Left lung (tissue), 10 donors: ENCODE measurements around the gene AUTS2. TPM values are rescaled to one million over a fixed set of nuclear protein-coding genes. Genes with fewer than 3 reads are reported as not detected.

Experiments
- ATAC-seq: fragments of 200-7000 bp; cut with Tn5 transposase; one replicate; pipeline ENCODE4 v1.9.1; 2020; ENCODE audit warnings: moderate library complexity
- DNase-seq, 4 donors: peaks; one replicate each; pipeline ENCODE4 v3.0.0-alpha.2; 2013 to 2020
- H3K27ac ChIP-seq, 2 donors: fragments of 200-600 bp; sonication (generic) in 1 of 2; one replicate each; pipeline versions ENCODE4 v1.5.0 to v1.8.0; 2020 to 2021
- H3K27me3 ChIP-seq, 2 donors: fragments of 200-600 bp; sonication (generic) in 1 of 2; one replicate each; pipeline versions ENCODE4 v1.5.0 to v1.8.0; 2020 to 2021
- H3K36me3 ChIP-seq, 2 donors: fragments of 200-600 bp; sonication (generic) in 1 of 2; one replicate each; pipeline versions ENCODE4 v1.5.0 to v1.8.0; 2020 to 2021
- H3K4me1 ChIP-seq, 2 donors: fragments of 200-600 bp; one replicate each; pipeline ENCODE4 v1.8.0; 2021
- H3K4me3 ChIP-seq, 2 donors: fragments of 200-600 bp; sonication (generic) in 1 of 2; one replicate each; pipeline versions ENCODE4 v1.5.0 to v1.8.0; 2020 to 2021; ENCODE audit warnings: mild to moderate bottlenecking in 1 of 2
- H3K9me3 ChIP-seq, 2 donors: fragments of 200-600 bp; sonication (generic) in 1 of 2; one replicate each; pipeline versions ENCODE4 v1.5.0 to v1.8.0; 2020 to 2021
- intact Hi-C, 2 donors: fragments of 100-400 bp; cut with DNase I; formaldehyde crosslinking; loops; one replicate each; pipeline versions ENCODE4 v1.11.2 to v1.14.2; 2022
- polyA plus RNA-seq, 6 donors: library from polyadenylated mRNA; unstranded; fragments of 120-200 nt; gene quantifications; one replicate each; pipeline ENCODE4 v1.2.1, GENCODE V29; 2013; ENCODE audit not compliant: insufficient read length in 6 of 6
- total RNA-seq, 2 donors: library from RNA; stranded (reverse); fragmentation: NEBNext Ultra II Directional; extraction: Animal tissue kit (Norgen Biotek cat#: 25700); gene quantifications; one replicate each; pipeline ENCODE4 v1.2.1, GENCODE V29; 2021
- TF ChIP-seq, protein P1 (sequence below), 2 donors: fragments of 200-600 bp; sonication (generic) in 1 of 2; IDR thresholded peaks; one replicate each; pipeline versions ENCODE4 v1.5.0 to v1.8.0; 2021; ENCODE audit warnings: antibody characterized with exemption in 2 of 2
- donor health status: DM: no; HTN: yes; CAD: no.
- donor health status: DM: no; HTN: no; CAD: no.

AUTS2 gene
- total and polyA plus RNA-seq, 8 donors: 40.4 to 119 (median 103) TPM

- no peak overlapping the region for H3K27ac ChIP-seq
- intact Hi-C loops: no loop called here
- H3K4me3 ChIP-seq: no peak overlapping the region
- no peaks in the 10 kb centered on the region for H3K9me3 ChIP-seq
- TF ChIP-seq, protein P1, sequence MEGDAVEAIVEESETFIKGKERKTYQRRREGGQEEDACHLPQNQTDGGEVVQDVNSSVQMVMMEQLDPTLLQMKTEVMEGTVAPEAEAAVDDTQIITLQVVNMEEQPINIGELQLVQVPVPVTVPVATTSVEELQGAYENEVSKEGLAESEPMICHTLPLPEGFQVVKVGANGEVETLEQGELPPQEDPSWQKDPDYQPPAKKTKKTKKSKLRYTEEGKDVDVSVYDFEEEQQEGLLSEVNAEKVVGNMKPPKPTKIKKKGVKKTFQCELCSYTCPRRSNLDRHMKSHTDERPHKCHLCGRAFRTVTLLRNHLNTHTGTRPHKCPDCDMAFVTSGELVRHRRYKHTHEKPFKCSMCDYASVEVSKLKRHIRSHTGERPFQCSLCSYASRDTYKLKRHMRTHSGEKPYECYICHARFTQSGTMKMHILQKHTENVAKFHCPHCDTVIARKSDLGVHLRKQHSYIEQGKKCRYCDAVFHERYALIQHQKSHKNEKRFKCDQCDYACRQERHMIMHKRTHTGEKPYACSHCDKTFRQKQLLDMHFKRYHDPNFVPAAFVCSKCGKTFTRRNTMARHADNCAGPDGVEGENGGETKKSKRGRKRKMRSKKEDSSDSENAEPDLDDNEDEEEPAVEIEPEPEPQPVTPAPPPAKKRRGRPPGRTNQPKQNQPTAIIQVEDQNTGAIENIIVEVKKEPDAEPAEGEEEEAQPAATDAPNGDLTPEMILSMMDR (IDR thresholded peaks at IDR 0.05): no peak
- H3K4me1 ChIP-seq: no peaks in the 10 kb centered on the region
- no peaks in the 10 kb centered on the region for H3K27me3 ChIP-seq
- H3K36me3 ChIP-seq: no peaks in the 10 kb centered on the region
- ATAC-seq: no peak
- no peak for DNase-seq
These were observed 619.7 kb downstream of the AUTS2 start for GRCh38 chr7:70218006-70218405.

DNA sequence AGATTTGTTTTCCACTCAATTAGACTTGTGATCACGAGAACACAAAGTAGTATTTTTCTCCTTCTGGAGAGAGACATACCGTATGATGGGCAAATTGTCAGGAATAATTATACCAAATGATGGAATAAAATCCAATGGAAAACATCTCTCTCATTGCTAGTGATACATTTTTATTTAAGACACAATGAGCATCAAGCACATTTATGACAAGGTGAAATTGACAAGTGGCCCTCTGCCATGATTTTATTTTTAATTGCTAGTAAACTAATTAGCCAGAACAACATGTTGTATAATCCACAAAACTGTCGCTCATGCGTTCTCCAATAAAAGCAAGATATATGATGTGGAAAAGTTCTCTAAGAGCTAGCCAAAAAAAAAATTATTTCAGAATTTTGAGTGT lies 620.8 kb downstream of the AUTS2 start:
- no peak overlapping the region for H3K4me3 ChIP-seq
- H3K27me3 ChIP-seq: no peaks in the 10 kb centered on the region
- H3K27ac ChIP-seq: no peak overlapping the region
- intact Hi-C loops: no loop called here
- no peaks in the 10 kb centered on the region for H3K4me1 ChIP-seq
- TF ChIP-seq, protein P1 (IDR thresholded peaks at IDR 0.05): no peak
- H3K36me3 ChIP-seq: no peaks in the 10 kb centered on the region
- ATAC-seq (no peak), DNase-seq (no peak)
- H3K9me3 ChIP-seq: no peaks in the 10 kb centered on the region

DNA sequence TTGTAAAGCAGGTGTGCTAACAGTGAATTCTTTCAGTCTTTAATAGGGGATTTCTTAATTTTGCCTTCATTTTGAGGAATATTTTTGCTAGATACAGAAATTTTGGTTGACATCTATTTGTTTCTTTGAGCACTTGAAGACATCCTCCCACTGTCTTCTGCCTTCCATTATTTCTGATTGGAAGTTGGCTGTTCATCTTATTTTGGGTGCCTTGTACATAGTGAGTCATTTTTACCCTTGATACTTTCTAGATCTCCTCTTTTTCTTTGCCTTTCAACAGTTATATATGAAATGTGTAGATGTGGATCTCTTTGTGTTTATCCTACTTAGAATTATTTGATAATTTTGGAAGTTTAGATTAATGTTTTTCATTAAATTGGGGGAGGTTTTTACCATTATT lies 631.0 kb downstream of the AUTS2 start:
- H3K4me1 ChIP-seq: no peaks in the 10 kb centered on the region
- H3K36me3 ChIP-seq: no peaks in the 10 kb centered on the region
- H3K27me3 ChIP-seq: no peaks in the 10 kb centered on the region
- no peak for DNase-seq
- TF ChIP-seq, protein P1 (IDR thresholded peaks at IDR 0.05): no peak
- no peak overlapping the region for H3K27ac ChIP-seq
- H3K4me3 ChIP-seq: no peak overlapping the region
- peaks cover 0 to 30% of the 10 kb centered on the region in 2 donors for H3K9me3 ChIP-seq
- intact Hi-C loops: no loop called here
- no peak for ATAC-seq

GRCh38 chr7:70230761-70231160 lies 632.5 kb downstream of the AUTS2 start:
- Histone ChIP-seq H3K27me3 (no peaks in the 10 kb centered on the region), H3K36me3 (no peaks in the 10 kb centered on the region), H3K27ac (no peak overlapping the region), H3K4me3 (no peak overlapping the region), H3K4me1 (no peaks in the 10 kb centered on the region), H3K9me3 (peaks cover 0 to 30% of the 10 kb centered on the region in 2 donors)
- ATAC-seq (no peak), DNase-seq (no peak)
- TF ChIP-seq, protein P1 (IDR thresholded peaks at IDR 0.05): no peak
- intact Hi-C loops: no loop called here

- no peak for ATAC-seq
- TF ChIP-seq, protein P1 (IDR thresholded peaks at IDR 0.05): no peak
- H3K4me1 ChIP-seq: no peaks in the 10 kb centered on the region
- peaks cover 0 to 29% of the 10 kb centered on the region in 2 donors for H3K9me3 ChIP-seq
- H3K27ac ChIP-seq: no peak overlapping the region
- no peaks in the 10 kb centered on the region for H3K36me3 ChIP-seq
- H3K27me3 ChIP-seq: no peaks in the 10 kb centered on the region
- no peak for DNase-seq
- no peak overlapping the region for H3K4me3 ChIP-seq
- intact Hi-C loops: no loop called here
These were observed 635.5 kb downstream of the AUTS2 start for GRCh38 chr7:70233776-70234175.
